Lower lobe of right lung (tissue), 2 donors: ENCODE measurements around the gene DAZAP1. TPM values are rescaled to one million over a fixed set of nuclear protein-coding genes. Genes with fewer than 3 reads are reported as not detected.

ENCODE experiments used
- ATAC-seq, 2 donors: fragments of 200-7000 bp; cut with Tn5 transposase; one replicate each; pipeline ENCODE4 v1.9.1; 2020 to 2022; ENCODE audit warnings: mild to moderate bottlenecking in 2 of 2, moderate library complexity in 2 of 2
- DNase-seq: peaks from one replicate; pipeline ENCODE4 v3.0.0-alpha.2; 2020
- H3K27ac ChIP-seq: fragments of 200-600 bp; one replicate; pipeline ENCODE4 v1.8.0; 2022
- H3K27me3 ChIP-seq: fragments of 200-600 bp; one replicate; pipeline ENCODE4 v1.8.0; 2022; ENCODE audit warnings: low read depth
- H3K36me3 ChIP-seq: fragments of 200-600 bp; one replicate; pipeline ENCODE4 v1.8.0; 2022; ENCODE audit warnings: mild to moderate bottlenecking
- H3K4me1 ChIP-seq: fragments of 200-600 bp; one replicate; pipeline ENCODE4 v1.8.0; 2022
- H3K4me3 ChIP-seq: fragments of 200-600 bp; one replicate; pipeline ENCODE4 v1.8.0; 2022; ENCODE audit warnings: mild to moderate bottlenecking
- H3K9me3 ChIP-seq: fragments of 200-600 bp; one replicate; pipeline ENCODE4 v1.8.0; 2022
- CTCF ChIP-seq: fragments of 200-600 bp; IDR thresholded peaks from one replicate; pipeline ENCODE4 v1.8.0; 2022; ENCODE audit warnings: antibody characterized with exemption, mild to moderate bottlenecking
- intact Hi-C: fragments of 100-400 bp; cut with DNase I; formaldehyde crosslinking; loops from one replicate; pipeline ENCODE4 v1.11.0; 2022
- total RNA-seq: library from RNA; stranded (reverse); fragmentation: NEBNext Ultra II Directional; extraction: Animal tissue kit (Norgen Biotek cat#: 25700); gene quantifications from one replicate; pipeline ENCODE4 v1.2.1, GENCODE V29; 2021
- donor health status: DM: no; HTN: yes; CAD: no; lungs with severe emphysema.

The DAZAP1 gene
- total RNA-seq, 1 donor from 2014 or later = 89.4 TPM

- no peak overlapping the region for H3K4me3 ChIP-seq
- peaks cover 19% of the 10 kb centered on the region for H3K4me1 ChIP-seq
- ATAC-seq (no peak), DNase-seq (no peak)
- no peak for TF ChIP-seq CTCF
- no peak overlapping the region for H3K27ac ChIP-seq
- intact Hi-C loops = no loop called here
- peaks cover 100% of the 10 kb centered on the region for H3K27me3 ChIP-seq
- H3K9me3 ChIP-seq = no peaks in the 10 kb centered on the region
- no peaks in the 10 kb centered on the region for H3K36me3 ChIP-seq
These were observed 43.6 kb downstream of the DAZAP1 start for GRCh38 chr19:1450735-1451731.

- TF ChIP-seq CTCF = no peak
- Histone ChIP-seq H3K27me3 (peaks cover 100% of the 10 kb centered on the region), H3K27ac (no peak overlapping the region), H3K4me3 (no peak overlapping the region), H3K4me1 (peaks cover 21% of the 10 kb centered on the region), H3K36me3 (no peaks in the 10 kb centered on the region), H3K9me3 (no peaks in the 10 kb centered on the region)
- ATAC-seq (no peak), DNase-seq (no peak)
- intact Hi-C loops = no loop called here
These were observed 44.8 kb downstream of the DAZAP1 start for GRCh38 chr19:1451916-1452801.

GRCh38 chr19:1452802-1453524, 45.6 kb downstream of the DAZAP1 start:
- no peak for TF ChIP-seq CTCF
- H3K36me3 ChIP-seq = no peaks in the 10 kb centered on the region
- H3K27ac ChIP-seq = no peak overlapping the region
- DNase-seq = no peak
- no peaks in the 10 kb centered on the region for H3K9me3 ChIP-seq
- no peak overlapping the region for H3K4me3 ChIP-seq
- no peak for ATAC-seq
- peaks cover 100% of the 10 kb centered on the region for H3K27me3 ChIP-seq
- H3K4me1 ChIP-seq = peaks cover 21% of the 10 kb centered on the region
- intact Hi-C loops = no loop called here

GRCh38 chr19:1453525-1454364, 46.4 kb downstream of the DAZAP1 start:
- H3K4me1 ChIP-seq = peaks cover 21% of the 10 kb centered on the region
- H3K36me3 ChIP-seq = no peaks in the 10 kb centered on the region
- H3K4me3 ChIP-seq = no peak overlapping the region
- H3K27me3 ChIP-seq = peaks cover 97% of the 10 kb centered on the region
- TF ChIP-seq CTCF = no peak
- ATAC-seq = no peak
- no peak overlapping the region for H3K27ac ChIP-seq
- no peak for DNase-seq
- no peaks in the 10 kb centered on the region for H3K9me3 ChIP-seq
- intact Hi-C loops = no loop called here
